ENCODE measurements around the gene TMEM69. TPM values are rescaled to one million over a fixed set of nuclear protein-coding genes. Genes with fewer than 3 reads are reported as not detected.

Gene TMEM69
- total RNA-seq, 4 donors from 2014 or later, result 19.5 to 32.0 (median 22.0) TPM

GRCh38 chr1:45682942-45683341 is 5.0 kb upstream of the TMEM69 start:
- DNase-seq (no peak), ATAC-seq (no peak)
- Histone ChIP-seq H3K27me3 (no peaks in the 10 kb centered on the region), H3K27ac (peak overlapping the region; percentile 44 to 98 (median 86)), H3K9me3 (no peaks in the 10 kb centered on the region), H3K4me3 (no peak overlapping the region), H3K4me1 (peaks cover 63 to 66% of the 10 kb centered on the region in 2 donors), H3K36me3 (no peaks in the 10 kb centered on the region)
- intact Hi-C loops (cut with DNase I; ENCODE audit: low total_unique reads), result loop anchor here (10.0 kb wide), 3 partner anchors 338 to 948 kb away; partner anchors contain the start of genes KIF2C, MUTYH, PIK3R3 and RNU5D-1
- in situ Hi-C loops (cut with MboI; ENCODE audit: low sequenced_read_pairs in 4 of 4), result loop anchor here in 1 of 4 donors (25.0 kb wide), 1 partner anchor 96 kb away; the partner anchor contains the start of gene NASP
- TF ChIP-seq POLR2A (IDR thresholded peaks at IDR 0.05), result no peak
- no peak for TF ChIP-seq CTCF (IDR thresholded peaks at IDR 0.05 in 4 of 5, conservative IDR thresholded peaks at IDR 0.05 in 1 of 5)

GRCh38 chr1:45684402-45684801 is 3.6 kb upstream of the TMEM69 start:
- in situ Hi-C loops (cut with MboI; ENCODE audit: low sequenced_read_pairs in 4 of 4) (loop anchor here in 1 of 4 donors (25.0 kb wide), 1 partner anchor 97 kb away; the partner anchor contains the start of gene NASP), intact Hi-C loops (cut with DNase I; ENCODE audit: low total_unique reads) (loop anchor here (10.0 kb wide), 3 partner anchors 340 to 950 kb away; partner anchors contain the start of genes KIF2C, MUTYH, PIK3R3 and RNU5D-1)
- Histone ChIP-seq H3K4me3 (peak overlapping the region in 3 of 4 donors; percentile 87 to 99 (median 96)), H3K27me3 (no peaks in the 10 kb centered on the region), H3K4me1 (peaks cover 58 to 60% of the 10 kb centered on the region in 2 donors), H3K9me3 (no peaks in the 10 kb centered on the region), H3K36me3 (no peaks in the 10 kb centered on the region), H3K27ac (peak overlapping the region in 3 of 4 donors; percentile 97 to 98 (median 97))
- DNase-seq (no peak), ATAC-seq (no peak)
- TF ChIP-seq CTCF (IDR thresholded peaks at IDR 0.05 in 4 of 5, conservative IDR thresholded peaks at IDR 0.05 in 1 of 5) (no peak), POLR2A (IDR thresholded peaks at IDR 0.05) (no peak)

GRCh38 chr1:45685308-45686014 is 2.5 kb upstream of the TMEM69 start:
- in situ Hi-C loops (cut with MboI; ENCODE audit: low sequenced_read_pairs in 4 of 4), result loop anchor here in 1 of 4 donors (25.0 kb wide), 1 partner anchor 98 kb away; the partner anchor contains the start of gene NASP
- Histone ChIP-seq H3K4me1 (peaks cover 49 to 53% of the 10 kb centered on the region in 2 donors), H3K27me3 (no peaks in the 10 kb centered on the region), H3K27ac (peak overlapping the region; percentile 95 to 98 (median 97)), H3K36me3 (no peaks in the 10 kb centered on the region), H3K4me3 (peak overlapping the region; percentile 87 to 99 (median 94)), H3K9me3 (no peaks in the 10 kb centered on the region)
- intact Hi-C loops (cut with DNase I; ENCODE audit: low total_unique reads), result loop anchor here (1.0 to 10.0 kb wide), 9 partner anchors 65 to 951 kb away; partner anchors contain the start of genes EIF2B3, IPP, KIF2C and MAST2
- DNase-seq (no peak), ATAC-seq (no peak)
- TF ChIP-seq CTCF (IDR thresholded peaks at IDR 0.05 in 4 of 5, conservative IDR thresholded peaks at IDR 0.05 in 1 of 5) (no peak), POLR2A (IDR thresholded peaks at IDR 0.05) (no peak)

- Histone ChIP-seq H3K27me3 (no peaks in the 10 kb centered on the region), H3K36me3 (no peaks in the 10 kb centered on the region), H3K27ac (peak overlapping the region; percentile 95 to 98 (median 97)), H3K4me1 (peaks cover 44 to 48% of the 10 kb centered on the region in 2 donors), H3K4me3 (peak overlapping the region; percentile 87 to 99 (median 94)), H3K9me3 (no peaks in the 10 kb centered on the region)
- peak; percentile 38 to 66 for DNase-seq
- ATAC-seq, result peak; percentile 6 to 20
- in situ Hi-C loops (cut with MboI; ENCODE audit: low sequenced_read_pairs in 4 of 4), result loop anchor here in 1 of 4 donors (25.0 kb wide), 1 partner anchor 99 kb away; the partner anchor contains the start of gene NASP
- TF ChIP-seq POLR2A (IDR thresholded peaks at IDR 0.05), result no peak
- intact Hi-C loops (cut with DNase I; ENCODE audit: low total_unique reads), result loop anchor here (1.0 to 10.0 kb wide), 9 partner anchors 65 to 951 kb away; partner anchors contain the start of genes EIF2B3, IPP, KIF2C and MAST2
Measured at GRCh38 chr1:45686015-45686287, 2.0 kb upstream of the TMEM69 start.
